GM23338 (cell line): ENCODE measurements around the gene TGFBI. TPM values are rescaled to one million over a fixed set of nuclear protein-coding genes. Genes with fewer than 3 reads are reported as not detected.

Experiments
- ATAC-seq: fragments of 200-7000 bp; cut with Tn5 transposase; 3 replicates; pipeline ENCODE4 v1.9.1; 2020
- DNase-seq: peaks from one replicate; pipeline ENCODE4 v3.0.0-alpha.2; 2015; ENCODE audit warnings: low spot score
- H2AFZ ChIP-seq: fragments of 200-600 bp; sonication (generic); 2 replicates; pipeline ENCODE4 v1.8.0; 2016; ENCODE audit warnings: antibody characterized with exemption, mild to moderate bottlenecking, moderate library complexity
- H3F3A ChIP-seq: fragments of 200-600 bp; sonication (generic); replicated peaks from 2 replicates; pipeline ENCODE4 v1.8.0; 2017; ENCODE audit warnings: antibody characterized with exemption, mixed run types, low read depth
- H3K27ac ChIP-seq: fragments of 200-600 bp; sonication (generic); 2 replicates; pipeline ENCODE4 v1.6.1; 2016; ENCODE audit warnings: low read depth
- H3K27me3 ChIP-seq: fragments of 200-600 bp; sonication (generic); 2 replicates; pipeline ENCODE4 v1.8.0; 2016; ENCODE audit warnings: mild to moderate bottlenecking, mixed run types, moderate library complexity; ENCODE audit not compliant: insufficient read depth
- H3K36me3 ChIP-seq: fragments of 200-600 bp; sonication (generic); 2 replicates; pipeline ENCODE4 v1.8.0; 2016; ENCODE audit warnings: mild to moderate bottlenecking; ENCODE audit not compliant: insufficient read depth
- H3K4me1 ChIP-seq: fragments of 200-600 bp; sonication (generic); 2 replicates; pipeline ENCODE4 v1.8.0; 2016; ENCODE audit warnings: mild to moderate bottlenecking, moderate library complexity; ENCODE audit not compliant: insufficient read depth
- H3K4me2 ChIP-seq: fragments of 200-600 bp; sonication (generic); 2 replicates; pipeline ENCODE4 v1.7.1; 2017; ENCODE audit warnings: mixed run types
- H3K4me3 ChIP-seq: fragments of 200-600 bp; sonication (generic); 2 replicates; pipeline ENCODE4 v1.6.1; 2016; ENCODE audit warnings: mixed run types
- H3K79me2 ChIP-seq: fragments of 200-600 bp; sonication (generic); replicated peaks from 2 replicates; pipeline ENCODE4 v1.8.0; 2017; ENCODE audit warnings: mild to moderate bottlenecking; ENCODE audit not compliant: insufficient read depth
- H3K9me2 ChIP-seq: fragments of 200-600 bp; sonication (generic); 2 replicates; pipeline ENCODE4 v1.8.0; 2017; ENCODE audit not compliant: insufficient read depth
- H4K20me1 ChIP-seq: fragments of 200-600 bp; sonication (generic); replicated peaks from 2 replicates; pipeline ENCODE4 v1.8.0; 2017; ENCODE audit warnings: mild to moderate bottlenecking; ENCODE audit not compliant: insufficient read depth
- H3K27ac Mint-ChIP-seq: 2 replicates; pipeline ENCODE4 v1.8.0; 2020; ENCODE audit warnings: inconsistent platforms, mild to moderate bottlenecking, moderate library complexity, mixed read lengths
- H3K27me3 Mint-ChIP-seq: 3 replicates; pipeline ENCODE4 v1.8.0; 2022; ENCODE audit warnings: low read depth, mild to moderate bottlenecking, moderate library complexity, mixed read lengths, inconsistent platforms; ENCODE audit not compliant: insufficient read depth, poor library complexity
- H3K36me3 Mint-ChIP-seq: 3 replicates; pipeline ENCODE4 v1.8.0; 2021; ENCODE audit warnings: low read depth, mild to moderate bottlenecking, inconsistent platforms, moderate library complexity, mixed read lengths
- H3K4me1 Mint-ChIP-seq: 3 replicates; pipeline ENCODE4 v1.8.0; 2020; ENCODE audit warnings: mild to moderate bottlenecking, inconsistent platforms, mixed read lengths
- H3K4me3 Mint-ChIP-seq: 3 replicates; pipeline ENCODE4 v1.8.0; 2021; ENCODE audit warnings: moderate library complexity, mild to moderate bottlenecking, inconsistent platforms, mixed read lengths
- H3K9me3 Mint-ChIP-seq: 3 replicates; pipeline ENCODE4 v1.8.0; 2020; ENCODE audit warnings: moderate library complexity, mild to moderate bottlenecking, inconsistent platforms, mixed read lengths
- CREB1 ChIP-seq: fragments of 250-450 bp; sonication (Bioruptor Pico); IDR thresholded peaks from 2 replicates; pipeline ENCODE4 v1.5.0; 2020; ENCODE audit warnings: low read depth, mild to moderate bottlenecking, moderate library complexity
- NANOG ChIP-seq: IDR thresholded peaks from 2 replicates; pipeline ENCODE4 v1.6.1; 2016; ENCODE audit warnings: antibody characterized with exemption, borderline replicate concordance
- REST ChIP-seq: IDR thresholded peaks from one replicate; pipeline ENCODE4 v1.6.1; 2018; ENCODE audit warnings: antibody characterized with exemption; ENCODE audit not compliant: unreplicated experiment
- ZNF114 ChIP-seq: fragments of 250-450 bp; sonication (Bioruptor Pico); IDR thresholded peaks from 2 replicates; pipeline ENCODE4 v1.5.0; 2020; ENCODE audit warnings: mild to moderate bottlenecking, moderate library complexity
- ZNF462 ChIP-seq: fragments of 250-450 bp; sonication (Bioruptor Pico); IDR thresholded peaks from 2 replicates; pipeline ENCODE4 v1.5.0; 2020; ENCODE audit warnings: mild to moderate bottlenecking, moderate library complexity
- polyA plus RNA-seq: library from polyadenylated mRNA; unstranded; fragments of >200 nt; fragmentation: Nextera tagmentation; extraction: Ambion mirVana; gene quantifications from 2 replicates; pipeline ENCODE4 v1.2.1, GENCODE V29; 2016
- total RNA-seq: library from RNA; depleted of rRNA; stranded (reverse); fragments of >200 nt; shearing (Covaris generic); gene quantifications from 2 replicates; pipeline ENCODE4 v1.2.3, GENCODE V29; 2014

TGFBI gene
- total and polyA plus RNA-seq, 2 experiments from 2014 or later = 8.9 to 9.4 TPM

GRCh38 chr5:135993880-135994636 lies 34.7 kb upstream of the TGFBI start (continued):
- TF ChIP-seq ZNF462 (CRISPR knock-in tag) (no peak), ZNF114 (CRISPR knock-in tag) (no peak), REST (no peak)

GRCh38 chr5:135995976-135996375 lies 32.8 kb upstream of the TGFBI start:
- no peak overlapping the region for H2AFZ ChIP-seq
- H4K20me1 ChIP-seq = no peaks in the 10 kb centered on the region
- no peaks in the 10 kb centered on the region for H3K36me3 Mint-ChIP-seq
- H3K36me3 ChIP-seq = no peaks in the 10 kb centered on the region
- no peaks in the 10 kb centered on the region for H3K27me3 ChIP-seq
- H3K4me1 Mint-ChIP-seq = no peaks in the 10 kb centered on the region
- ATAC-seq (no peak), DNase-seq (no peak)
- H3K4me1 ChIP-seq = no peaks in the 10 kb centered on the region
- H3K27ac Mint-ChIP-seq = no peak overlapping the region
- no peak overlapping the region for H3K4me3 ChIP-seq
- H3F3A ChIP-seq = no peaks in the 10 kb centered on the region
- H3K9me3 Mint-ChIP-seq = no peaks in the 10 kb centered on the region; the same call in 2 of the 3 replicates
- no peak overlapping the region for H3K4me3 Mint-ChIP-seq
- H3K4me2 ChIP-seq = no peak overlapping the region
- H3K9me2 ChIP-seq = no peaks in the 10 kb centered on the region
- H3K27ac ChIP-seq = no peak overlapping the region
- H3K79me2 ChIP-seq = no peaks in the 10 kb centered on the region
- peaks cover 1% of the 10 kb centered on the region for H3K27me3 Mint-ChIP-seq
- no peak for TF ChIP-seq ZNF462 (CRISPR knock-in tag)
- TF ChIP-seq NANOG = no peak
- no peak for TF ChIP-seq CREB1 (CRISPR knock-in tag)
